Measurements from ENCODE around the gene EYS.

EYS gene

GRCh38 chr6:64920257-64920656 is 786.8 kb downstream of the EYS start:
- intact Hi-C loops (cut with DNase I), result no loop called here
- DNase-seq, result no peak

DNA sequence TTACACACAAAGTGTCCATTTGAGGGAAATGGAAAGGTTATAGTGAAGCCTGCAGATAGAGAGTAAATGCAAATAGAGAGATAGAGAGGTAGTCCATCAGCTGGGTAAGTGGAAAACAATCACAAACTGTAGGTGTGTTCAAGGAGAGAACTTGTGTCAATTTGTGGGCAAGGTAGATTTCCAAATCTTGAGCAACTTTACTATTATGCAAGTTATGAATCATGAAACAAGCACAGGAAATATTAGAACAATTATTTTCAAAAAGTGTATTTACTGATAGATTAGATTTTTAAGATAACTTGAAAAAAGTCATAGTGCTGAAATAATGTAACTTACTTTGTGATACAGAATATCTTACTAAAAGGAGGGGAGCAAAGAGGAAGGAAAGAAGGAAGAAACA is 792.9 kb downstream of the EYS start:
- intact Hi-C loops (cut with DNase I), result no loop called here
- DNase-seq, result no peak

DNA sequence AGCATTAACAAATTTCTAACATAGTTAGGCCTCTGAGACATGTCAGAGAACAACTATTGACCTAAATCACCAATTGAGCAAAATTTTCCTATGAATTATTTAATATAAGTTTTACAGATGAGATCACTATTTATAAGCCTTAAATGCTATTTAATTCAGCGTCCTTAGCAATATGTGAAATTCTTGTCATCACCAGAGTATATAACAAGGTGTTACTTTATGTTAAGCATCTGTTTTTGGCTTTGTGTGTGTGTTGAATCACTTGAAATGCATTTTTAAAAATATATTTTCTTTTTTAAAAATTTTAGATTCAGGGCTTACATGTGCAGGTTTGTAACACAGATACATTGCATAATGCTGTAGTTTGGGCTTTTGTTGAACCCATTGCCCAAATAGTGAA is 794.1 kb downstream of the EYS start:
- intact Hi-C loops (cut with DNase I), result no loop called here
- no peak for DNase-seq

DNA sequence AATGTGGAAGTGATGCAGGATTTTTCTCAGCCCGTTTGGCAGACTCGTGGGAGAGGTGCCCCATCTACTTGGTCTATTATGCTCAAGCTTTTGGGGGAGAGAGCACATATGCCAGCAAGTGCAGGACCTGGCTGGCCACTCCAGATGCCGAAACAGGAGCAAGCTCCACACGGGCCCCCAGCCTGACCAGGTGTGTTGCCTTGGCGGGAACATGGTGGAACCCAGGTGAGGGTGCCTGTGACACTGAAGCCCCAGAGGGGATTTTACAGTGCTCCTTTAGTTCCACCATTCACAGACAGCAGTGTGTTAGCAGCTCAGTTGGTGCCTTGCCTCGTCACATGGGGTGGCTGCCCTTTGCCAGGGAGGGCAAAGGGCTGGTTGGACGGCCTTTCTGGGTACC is 798.9 kb downstream of the EYS start:
- intact Hi-C loops (cut with DNase I), result no loop called here
- no peak for DNase-seq

DNA sequence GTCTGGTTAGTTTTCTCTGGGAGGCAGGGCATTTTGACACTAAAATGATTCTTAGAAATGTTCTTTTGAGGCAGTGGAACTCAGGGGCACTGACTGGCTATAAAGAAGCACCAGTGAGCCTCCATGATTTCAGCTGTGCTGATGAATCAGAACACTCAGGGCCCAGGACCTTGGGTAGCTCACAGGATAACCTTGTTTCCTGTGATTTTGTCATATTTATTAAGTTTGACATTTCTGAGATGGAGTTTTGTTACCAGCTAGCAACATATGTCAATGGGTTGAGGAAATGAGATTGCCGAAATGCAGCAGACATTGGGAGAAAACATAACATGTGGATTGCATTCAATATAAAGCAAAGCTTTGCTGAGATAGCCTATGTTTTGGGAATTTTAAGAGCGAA is 802.4 kb downstream of the EYS start:
- DNase-seq, result no peak
- intact Hi-C loops (cut with DNase I), result no loop called here

- no peak for DNase-seq
- intact Hi-C loops (cut with DNase I), result no loop called here
These were observed 804.4 kb downstream of the EYS start for GRCh38 chr6:64902596-64902995.

GRCh38 chr6:64896939-64897338 is 810.1 kb downstream of the EYS start:
- no peak for DNase-seq
- intact Hi-C loops (cut with DNase I), result no loop called here

DNA sequence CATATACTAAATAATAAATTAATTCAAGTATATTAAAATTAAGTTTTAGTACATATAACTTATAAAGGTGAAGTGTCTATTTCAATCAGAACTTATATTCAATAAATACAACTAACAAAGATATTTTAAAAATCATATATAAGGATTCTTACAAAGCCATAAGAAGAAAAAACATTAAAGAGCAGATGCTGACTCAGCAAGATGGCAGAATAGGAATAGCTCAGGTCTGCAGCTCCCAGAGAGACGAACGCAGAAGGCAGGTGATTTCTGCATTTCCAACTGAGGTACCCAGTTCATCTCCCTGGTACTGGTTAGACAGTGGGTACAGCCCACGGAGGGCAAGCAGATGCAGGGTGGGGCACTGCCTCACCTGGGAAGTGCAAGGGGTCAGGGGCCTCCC is 811.1 kb downstream of the EYS start:
- intact Hi-C loops (cut with DNase I), result no loop called here
- no peak for DNase-seq

DNA sequence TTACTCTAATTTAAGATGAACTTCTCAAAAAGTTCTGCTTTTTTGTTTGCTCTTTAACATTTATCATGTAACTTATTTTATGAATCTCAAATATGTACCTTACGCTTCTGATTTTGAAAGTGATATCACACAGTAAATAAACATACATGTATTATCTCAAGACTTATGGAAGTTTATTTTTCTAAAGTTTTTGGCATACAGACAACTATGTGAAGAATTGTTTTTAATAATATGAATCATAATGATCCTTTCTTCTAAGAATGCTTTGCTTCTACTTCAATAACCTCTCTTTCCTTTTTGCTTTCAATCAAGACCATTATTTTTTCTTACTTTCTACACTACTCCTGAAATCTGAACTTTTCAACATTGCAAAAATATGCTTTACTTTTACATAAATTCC is 816.4 kb downstream of the EYS start:
- no peak for DNase-seq

DNA sequence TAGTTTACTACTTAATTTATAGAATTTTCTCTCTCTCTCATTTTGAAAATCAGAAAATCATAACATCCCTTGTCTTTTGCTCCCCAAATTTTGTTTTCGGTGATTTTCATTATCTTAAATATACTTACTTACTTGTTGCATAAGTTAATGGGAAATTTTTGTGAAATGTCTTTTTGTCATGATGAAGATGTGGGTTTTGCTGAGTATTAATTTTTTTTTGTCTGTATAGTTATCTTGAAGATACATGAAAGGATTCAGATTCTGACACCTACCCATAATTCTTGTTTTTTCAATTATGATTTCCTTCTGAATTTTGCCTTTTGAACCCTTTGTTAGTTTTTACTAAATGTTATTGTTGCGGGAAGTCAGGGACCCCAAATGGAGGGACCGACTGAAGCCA is 817.9 kb downstream of the EYS start:
- intact Hi-C loops (cut with DNase I), result no loop called here
- DNase-seq, result no peak

More for the DNA sequence above, 816.4 kb downstream of the EYS start:
- intact Hi-C loops (cut with DNase I), result no loop called here

GRCh38 chr6:64874776-64875175 is 832.2 kb downstream of the EYS start:
- intact Hi-C loops (cut with DNase I), result no loop called here
- DNase-seq, result no peak

GRCh38 chr6:64872633-64873032 is 834.4 kb downstream of the EYS start:
- no peak for DNase-seq
- intact Hi-C loops (cut with DNase I), result no loop called here

- intact Hi-C loops (cut with DNase I), result no loop called here
These were observed 845.9 kb downstream of the EYS start for GRCh38 chr6:64861039-64861651.

GRCh38 chr6:64860203-64860602 is 846.8 kb downstream of the EYS start:
- DNase-seq, result no peak
- intact Hi-C loops (cut with DNase I), result no loop called here

More at GRCh38 chr6:64861039-64861651, 845.9 kb downstream of the EYS start:
- DNase-seq, result no peak

DNA sequence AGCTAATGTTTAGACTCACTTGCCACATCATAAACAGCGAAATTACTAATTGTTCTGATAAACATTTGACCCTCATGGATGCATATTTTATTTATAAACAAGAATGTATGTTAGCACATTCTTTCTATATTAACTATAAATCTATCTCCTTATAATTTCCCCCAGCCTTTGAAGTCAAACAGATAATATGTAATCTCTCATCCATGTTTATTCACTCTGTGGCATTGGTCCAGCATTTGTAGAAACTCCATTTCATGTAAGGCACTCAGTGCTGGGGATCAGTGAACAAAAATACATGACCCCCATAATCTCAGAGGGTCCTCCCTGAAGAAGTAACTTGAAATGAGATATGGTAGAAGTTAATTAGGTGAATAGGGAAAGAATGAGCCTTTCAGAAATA is 856.9 kb downstream of the EYS start:
- intact Hi-C loops (cut with DNase I), result no loop called here
- DNase-seq, result no peak

- DNase-seq, result no peak
- intact Hi-C loops (cut with DNase I), result no loop called here
These were observed 858.6 kb downstream of the EYS start for GRCh38 chr6:64848467-64848866.

DNA sequence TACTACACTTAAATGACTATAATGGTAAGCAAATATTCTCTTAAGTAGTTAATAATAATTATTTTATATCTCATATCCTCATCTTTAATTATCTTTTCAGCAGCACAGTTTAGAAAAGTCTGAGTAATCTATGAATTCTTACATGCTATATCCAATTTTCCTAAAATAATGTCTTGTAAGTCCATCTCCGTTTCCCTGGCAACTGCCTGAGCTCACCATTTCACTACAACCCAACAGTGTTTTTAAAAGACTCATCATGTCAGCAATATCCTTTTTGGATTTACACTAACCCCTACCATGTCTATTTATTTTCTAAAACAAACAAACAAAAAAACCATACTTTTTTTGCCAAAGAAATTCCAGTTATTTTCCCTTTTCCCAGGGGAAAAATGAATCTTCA is 859.6 kb downstream of the EYS start:
- intact Hi-C loops (cut with DNase I), result no loop called here
- DNase-seq, result no peak

- DNase-seq, result no peak
- intact Hi-C loops (cut with DNase I), result no loop called here
These were observed 868.3 kb downstream of the EYS start for GRCh38 chr6:64838726-64839125.

- no peak for DNase-seq
- intact Hi-C loops (cut with DNase I), result no loop called here
These were observed 875.3 kb downstream of the EYS start for GRCh38 chr6:64831680-64832079.

DNA sequence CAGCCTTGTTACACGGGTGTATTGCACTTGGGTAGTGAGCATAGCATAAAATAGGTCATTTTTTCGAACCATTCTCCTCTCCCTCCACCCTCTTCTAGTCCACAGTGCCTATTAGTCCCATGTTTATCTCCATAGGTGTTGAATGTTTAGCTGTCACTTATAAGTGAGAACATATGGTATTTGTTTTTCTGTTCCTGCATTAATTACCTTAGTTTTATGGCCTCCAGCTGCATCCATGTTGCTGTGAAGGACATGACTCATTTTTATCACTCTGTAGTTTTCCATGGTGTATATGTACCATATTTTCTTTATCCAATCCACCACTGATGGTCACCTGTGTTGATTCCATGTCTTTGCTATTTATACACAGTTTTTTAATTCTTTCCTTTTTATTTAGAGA is 889.5 kb downstream of the EYS start:
- DNase-seq, result no peak

GRCh38 chr6:64815718-64816117 is 891.3 kb downstream of the EYS start:
- intact Hi-C loops (cut with DNase I), result no loop called here

More for the DNA sequence above, 889.5 kb downstream of the EYS start:
- intact Hi-C loops (cut with DNase I), result no loop called here

DNA sequence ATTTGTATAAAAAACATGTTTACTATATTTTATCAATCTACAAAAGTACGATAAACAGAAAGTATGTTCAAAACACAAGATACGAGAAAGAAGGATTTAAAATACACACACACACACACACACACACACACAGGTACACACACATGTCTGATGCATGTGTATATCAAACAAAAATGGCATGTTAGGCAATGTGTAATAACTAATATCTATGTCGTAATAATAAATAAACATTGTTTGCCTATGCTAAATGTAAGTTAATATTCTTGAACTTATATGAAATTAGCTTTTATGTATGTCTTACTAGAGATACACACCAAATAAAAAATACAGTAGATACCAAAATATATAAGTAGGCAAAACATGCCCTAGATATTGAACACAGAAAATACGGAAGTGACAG is 894.9 kb downstream of the EYS start:
- intact Hi-C loops (cut with DNase I), result no loop called here

More at GRCh38 chr6:64815718-64816117, 891.3 kb downstream of the EYS start:
- DNase-seq, result no peak

More for the DNA sequence above, 894.9 kb downstream of the EYS start:
- no peak for DNase-seq

Measured in head of caudate nucleus (tissue), 42 donors.